Left hindlimb (tissue), 1 donor: Measurements from ENCODE around the gene MGAT4A.
A peak's percentile ranks its signal among the peaks of the same experiment; 100 is the strongest.

Experiments used
- DNase-seq: peaks from one replicate; pipeline ENCODE4 v3.0.0-alpha.2; 2018

MGAT4A gene

GRCh38 chr2:98731041-98731893, at the start of gene MGAT4A:
Gene MGAT4A (minus strand): TSS chr2:98731132. CDS start chr2:98726332, 4,800 bp downstream.
- peak; percentile 77 for DNase-seq

- DNase-seq = no peak
These were observed 48.0 kb upstream of the MGAT4A start for GRCh38 chr2:98778741-98779483.

GRCh38 chr2:98778151-98778550, 47.2 kb upstream of the MGAT4A start:
- DNase-seq = no peak

- DNase-seq = no peak
These were observed 46.8 kb upstream of the MGAT4A start for GRCh38 chr2:98777710-98778109.

GRCh38 chr2:98777076-98777475, 46.1 kb upstream of the MGAT4A start:
- no peak for DNase-seq

GRCh38 chr2:98776136-98776535, 45.2 kb upstream of the MGAT4A start:
- no peak for DNase-seq

- peak; percentile 68 for DNase-seq
These were observed 44.4 kb upstream of the MGAT4A start for GRCh38 chr2:98775146-98775986.

- DNase-seq = no peak
These were observed 43.0 kb upstream of the MGAT4A start for GRCh38 chr2:98773907-98774306.

- no peak for DNase-seq
These were observed 42.2 kb upstream of the MGAT4A start for GRCh38 chr2:98773169-98773568.

- DNase-seq = no peak
These were observed 41.6 kb upstream of the MGAT4A start for GRCh38 chr2:98772536-98772935.

- DNase-seq = no peak
These were observed 41.0 kb upstream of the MGAT4A start for GRCh38 chr2:98771721-98772524.

GRCh38 chr2:98771264-98771663, 40.3 kb upstream of the MGAT4A start:
- DNase-seq = no peak

GRCh38 chr2:98769784-98770183, 38.9 kb upstream of the MGAT4A start:
- DNase-seq = no peak

GRCh38 chr2:98769114-98769476, 38.2 kb upstream of the MGAT4A start:
- no peak for DNase-seq

GRCh38 chr2:98768384-98769113, 37.6 kb upstream of the MGAT4A start:
- no peak for DNase-seq

GRCh38 chr2:98764499-98764898, 33.6 kb upstream of the MGAT4A start:
- DNase-seq = no peak

GRCh38 chr2:98763209-98763951, 32.4 kb upstream of the MGAT4A start:
- no peak for DNase-seq

GRCh38 chr2:98761909-98762308, 31.0 kb upstream of the MGAT4A start:
- no peak for DNase-seq

GRCh38 chr2:98761267-98761781, 30.4 kb upstream of the MGAT4A start:
- no peak for DNase-seq

- no peak for DNase-seq
These were observed 29.1 kb upstream of the MGAT4A start for GRCh38 chr2:98759827-98760625.
